ENCODE results near the gene PRIMA1. TPM values are rescaled to one million over a fixed set of nuclear protein-coding genes. Genes with fewer than 3 reads are reported as not detected.

The PRIMA1 gene
- total and polyA plus RNA-seq, 9 of the 15 experiments (the other 6 are each of a cell fraction or from before 2014, with no cell fraction given): not detected

DNA sequence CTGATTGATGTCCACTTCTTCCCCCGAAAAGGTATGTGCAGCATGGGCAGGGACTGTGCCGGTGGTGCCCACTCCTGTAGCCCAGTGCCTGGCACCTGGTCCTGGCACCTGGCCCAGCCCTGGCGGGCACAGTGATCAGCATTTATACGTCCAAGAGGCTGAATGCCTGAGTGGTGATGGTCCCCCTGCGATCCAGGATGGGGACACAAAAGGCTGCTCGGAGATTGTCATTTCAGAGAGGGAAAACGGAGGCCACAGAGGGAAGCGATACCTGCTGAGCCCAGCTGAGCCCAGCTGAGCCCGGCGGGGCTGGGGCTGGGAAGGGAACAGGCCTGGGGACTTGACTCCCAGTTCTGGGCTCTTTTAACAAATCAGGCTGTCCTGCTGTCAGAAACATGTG lies 55.8 kb downstream of the PRIMA1 start (continued):
- TF ChIP-seq, protein P1, sequence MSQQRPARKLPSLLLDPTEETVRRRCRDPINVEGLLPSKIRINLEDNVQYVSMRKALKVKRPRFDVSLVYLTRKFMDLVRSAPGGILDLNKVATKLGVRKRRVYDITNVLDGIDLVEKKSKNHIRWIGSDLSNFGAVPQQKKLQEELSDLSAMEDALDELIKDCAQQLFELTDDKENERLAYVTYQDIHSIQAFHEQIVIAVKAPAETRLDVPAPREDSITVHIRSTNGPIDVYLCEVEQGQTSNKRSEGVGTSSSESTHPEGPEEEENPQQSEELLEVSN (IDR thresholded peaks at IDR 0.05; ENCODE audit: borderline replicate concordance in 1 of 2, extremely low read depth in 1 of 2, insufficient read depth in 1 of 2, insufficient read length in 1 of 2, low read depth in 1 of 2, low read length in 1 of 2, poor library complexity in 1 of 2, severe bottlenecking in 1 of 2): no peak
- TF ChIP-seq, protein P2, sequence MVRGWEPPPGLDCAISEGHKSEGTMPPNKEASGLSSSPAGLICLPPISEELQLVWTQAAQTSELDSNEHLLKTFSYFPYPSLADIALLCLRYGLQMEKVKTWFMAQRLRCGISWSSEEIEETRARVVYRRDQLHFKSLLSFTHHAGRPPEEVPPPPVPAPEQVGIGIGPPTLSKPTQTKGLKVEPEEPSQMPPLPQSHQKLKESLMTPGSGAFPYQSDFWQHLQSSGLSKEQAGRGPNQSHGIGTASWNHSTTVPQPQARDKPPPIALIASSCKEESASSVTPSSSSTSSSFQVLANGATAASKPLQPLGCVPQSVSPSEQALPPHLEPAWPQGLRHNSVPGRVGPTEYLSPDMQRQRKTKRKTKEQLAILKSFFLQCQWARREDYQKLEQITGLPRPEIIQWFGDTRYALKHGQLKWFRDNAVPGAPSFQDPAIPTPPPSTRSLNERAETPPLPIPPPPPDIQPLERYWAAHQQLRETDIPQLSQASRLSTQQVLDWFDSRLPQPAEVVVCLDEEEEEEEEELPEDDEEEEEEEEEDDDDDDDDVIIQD (CRISPR knock-in tag; IDR thresholded peaks at IDR 0.05): no peak

DNA sequence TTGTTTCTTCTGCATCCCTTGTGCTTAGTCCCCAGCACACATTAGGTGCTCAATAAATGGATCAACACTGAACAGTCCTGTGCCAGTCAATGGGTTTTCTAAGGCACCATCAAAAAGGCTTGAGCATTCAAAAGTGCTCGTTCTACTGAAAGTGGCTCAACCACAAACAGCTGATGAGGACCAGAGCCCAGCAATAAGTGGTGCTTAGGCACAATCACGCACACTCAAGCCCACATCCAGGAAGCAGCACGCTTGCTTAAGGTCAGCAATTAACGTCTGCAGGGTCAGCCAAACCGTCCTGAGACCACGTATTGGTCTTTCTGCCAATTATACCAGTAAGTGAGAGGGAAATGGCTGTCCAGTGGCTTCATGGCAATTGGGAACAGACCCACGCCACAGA lies 56.5 kb downstream of the PRIMA1 start:
- in situ Hi-C loops (cut with MboI): no loop called here
- intact Hi-C loops (cut with micrococcal nuclease): no loop called here
- Histone ChIP-seq H3K27me3 (ENCODE audit: control insufficient read depth in 2 of 2, insufficient read depth in 2 of 2, low read length in 2 of 2) (no peaks in the 10 kb centered on the region; a peak in 2 of 5 replicates), H3K36me3 (ENCODE audit: control insufficient read depth, insufficient read depth, low read length) (no peaks in the 10 kb centered on the region), H3K4me3 (no peak overlapping the region), H3K9me1 (ENCODE audit: control insufficient read depth, insufficient read depth, low read length) (no peaks in the 10 kb centered on the region), H3K27ac (ENCODE audit: extremely low read depth, low read depth, low read length) (no peak overlapping the region), H3K4me1 (replicated peaks in 1 of 2; ENCODE audit: control insufficient read depth in 2 of 2, insufficient read depth in 2 of 2, low read length in 2 of 2) (no peaks in the 10 kb centered on the region; a peak in 2 of 5 replicates), H2AFZ (ENCODE audit: low read depth, low read length) (no peak overlapping the region), H3K9me3 (replicated peaks; ENCODE audit: control insufficient read depth, insufficient read depth, low read depth, low read length) (no peaks in the 10 kb centered on the region), H4K20me1 (replicated peaks; ENCODE audit: control insufficient read depth, insufficient read depth, low read length) (no peaks in the 10 kb centered on the region), H3K9ac (ENCODE audit: insufficient read depth in 1 of 2, low read depth in 2 of 2, low read length in 2 of 2) (no peak overlapping the region), H3K4me2 (ENCODE audit: insufficient read depth, low read length) (no peak overlapping the region), H3K79me2 (ENCODE audit: control insufficient read depth, insufficient read depth, low read length) (no peaks in the 10 kb centered on the region)
- POLR2A ChIA-PET: no interaction called here
- CTCF ChIA-PET (ENCODE audit: low intra/inter-chr PET ratio): no interaction called here
- no TSS peak for BruUV-seq (replicated peaks)
- no peak for ATAC-seq
- 0% methylated on average over 7 of the region's 7 CpGs for WGBS (ENCODE audit: insufficient coverage, low coverage, missing lambda C conversion rate)
- no peak for DNase-seq (ENCODE audit: extremely low read depth in 1 of 4, low spot score in 3 of 4)
- no peak for FAIRE-seq
- TF ChIP-seq SUPT5H (IDR thresholded peaks at IDR 0.05) (no peak), RAD51 (IDR thresholded peaks at IDR 0.05; ENCODE audit: borderline replicate concordance, low read depth) (no peak), HDAC1 (IDR thresholded peaks at IDR 0.05) (no peak), RCOR1 (IDR thresholded peaks at IDR 0.05; ENCODE audit: borderline replicate concordance in 1 of 2, low read depth in 2 of 2, low read length in 2 of 2) (no peak), TBL1XR1 (IDR thresholded peaks at IDR 0.05; ENCODE audit: low read length in 2 of 2) (no peak), HNRNPH1 (optimal IDR thresholded peaks at IDR 0.05; ENCODE audit: low read depth, low read length) (no peak), MEF2A (IDR thresholded peaks at IDR 0.05; ENCODE audit: control insufficient read depth, low read depth, low read length) (no peak), EZH2 (IDR thresholded peaks at IDR 0.05; ENCODE audit: borderline replicate concordance, low read depth, low read length) (no peak), PRMT5 (CRISPR knock-in tag; IDR thresholded peaks at IDR 0.05) (no peak)
- TF ChIP-seq, protein P3, sequence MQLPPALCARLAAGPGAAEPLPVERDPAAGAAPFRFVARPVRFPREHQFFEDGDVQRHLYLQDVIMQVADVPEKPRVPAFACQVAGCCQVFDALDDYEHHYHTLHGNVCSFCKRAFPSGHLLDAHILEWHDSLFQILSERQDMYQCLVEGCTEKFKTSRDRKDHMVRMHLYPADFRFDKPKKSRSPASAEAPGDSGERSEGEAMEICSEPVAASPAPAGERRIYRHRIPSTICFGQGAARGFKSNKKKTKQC (CRISPR knock-in tag; IDR thresholded peaks at IDR 0.05): no peak
- TF ChIP-seq, protein P4, sequence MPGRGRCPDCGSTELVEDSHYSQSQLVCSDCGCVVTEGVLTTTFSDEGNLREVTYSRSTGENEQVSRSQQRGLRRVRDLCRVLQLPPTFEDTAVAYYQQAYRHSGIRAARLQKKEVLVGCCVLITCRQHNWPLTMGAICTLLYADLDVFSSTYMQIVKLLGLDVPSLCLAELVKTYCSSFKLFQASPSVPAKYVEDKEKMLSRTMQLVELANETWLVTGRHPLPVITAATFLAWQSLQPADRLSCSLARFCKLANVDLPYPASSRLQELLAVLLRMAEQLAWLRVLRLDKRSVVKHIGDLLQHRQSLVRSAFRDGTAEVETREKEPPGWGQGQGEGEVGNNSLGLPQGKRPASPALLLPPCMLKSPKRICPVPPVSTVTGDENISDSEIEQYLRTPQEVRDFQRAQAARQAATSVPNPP (IDR thresholded peaks at IDR 0.05; ENCODE audit: borderline replicate concordance, insufficient read depth, insufficient read length): no peak
